HCEC 1CT (cell line): ENCODE data around the gene GALR3.

Source experiments
- DNase-seq: peaks from one replicate; pipeline ENCODE4 v3.0.0-alpha.2; 2017

GALR3 gene

DNA sequence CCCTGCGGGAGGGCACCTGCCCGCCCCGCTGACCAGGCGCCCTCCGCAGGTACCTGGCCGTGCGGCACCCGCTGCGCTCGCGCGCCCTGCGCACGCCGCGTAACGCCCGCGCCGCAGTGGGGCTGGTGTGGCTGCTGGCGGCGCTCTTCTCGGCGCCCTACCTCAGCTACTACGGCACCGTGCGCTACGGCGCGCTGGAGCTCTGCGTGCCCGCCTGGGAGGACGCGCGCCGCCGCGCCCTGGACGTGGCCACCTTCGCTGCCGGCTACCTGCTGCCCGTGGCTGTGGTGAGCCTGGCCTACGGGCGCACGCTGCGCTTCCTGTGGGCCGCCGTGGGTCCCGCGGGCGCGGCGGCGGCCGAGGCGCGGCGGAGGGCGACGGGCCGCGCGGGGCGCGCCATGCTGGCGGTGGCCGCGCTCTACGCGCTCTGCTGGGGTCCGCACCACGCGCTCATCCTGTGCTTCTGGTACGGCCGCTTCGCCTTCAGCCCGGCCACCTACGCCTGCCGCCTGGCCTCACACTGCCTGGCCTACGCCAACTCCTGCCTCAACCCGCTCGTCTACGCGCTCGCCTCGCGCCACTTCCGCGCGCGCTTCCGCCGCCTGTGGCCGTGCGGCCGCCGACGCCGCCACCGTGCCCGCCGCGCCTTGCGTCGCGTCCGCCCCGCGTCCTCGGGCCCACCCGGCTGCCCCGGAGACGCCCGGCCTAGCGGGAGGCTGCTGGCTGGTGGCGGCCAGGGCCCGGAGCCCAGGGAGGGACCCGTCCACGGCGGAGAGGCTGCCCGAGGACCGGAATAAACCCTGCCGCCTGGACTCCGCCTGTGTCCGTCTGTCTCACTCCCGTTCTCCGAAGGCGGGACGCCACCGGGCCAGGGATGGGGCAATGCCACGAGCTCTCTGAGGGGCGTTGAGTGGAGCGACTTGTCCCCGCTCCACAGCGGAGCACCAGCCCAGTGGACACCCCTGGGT is 1.8 kb downstream of the GALR3 start:
- no peak for DNase-seq

- no peak for DNase-seq
Measured at GRCh38 chr22:37827056-37827455, 3.9 kb downstream of the GALR3 start.

DNA sequence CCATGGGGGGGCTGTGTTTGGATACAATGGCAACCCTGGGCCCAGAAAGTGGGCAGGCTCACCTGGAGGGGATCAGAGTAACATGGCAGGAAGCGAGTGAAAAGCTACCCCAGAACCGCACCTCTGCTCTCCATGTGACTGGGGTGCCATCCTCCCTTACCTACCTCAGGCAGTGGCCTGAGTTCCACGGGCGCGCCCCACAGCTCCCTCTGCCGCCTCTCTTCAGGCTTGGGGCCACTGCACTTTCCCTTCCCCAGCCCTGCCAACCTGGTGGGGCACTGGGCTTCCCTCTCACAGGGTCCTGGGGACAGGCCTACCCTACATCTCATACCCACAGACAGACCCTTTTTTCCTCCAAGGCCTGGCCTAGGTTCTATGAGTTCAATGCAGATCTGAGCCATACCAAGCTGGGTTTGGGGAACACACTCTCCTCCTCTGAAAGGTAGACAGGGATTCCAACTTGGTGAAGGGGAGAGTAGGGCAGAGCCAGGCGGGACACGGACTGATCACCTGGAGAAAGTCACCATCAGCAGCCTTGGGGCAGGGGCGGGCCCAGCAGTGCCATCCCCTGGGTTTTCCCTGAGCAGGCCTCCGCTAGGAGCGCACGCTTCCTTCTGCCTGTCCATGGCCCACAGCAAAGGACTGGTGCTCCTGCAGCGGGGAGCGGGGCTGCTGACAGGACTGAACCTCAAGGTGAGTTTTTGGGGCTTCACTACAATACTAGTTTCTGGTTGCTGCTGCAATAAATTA is 7.1 kb downstream of the GALR3 start:
- DNase-seq: no peak

DNA sequence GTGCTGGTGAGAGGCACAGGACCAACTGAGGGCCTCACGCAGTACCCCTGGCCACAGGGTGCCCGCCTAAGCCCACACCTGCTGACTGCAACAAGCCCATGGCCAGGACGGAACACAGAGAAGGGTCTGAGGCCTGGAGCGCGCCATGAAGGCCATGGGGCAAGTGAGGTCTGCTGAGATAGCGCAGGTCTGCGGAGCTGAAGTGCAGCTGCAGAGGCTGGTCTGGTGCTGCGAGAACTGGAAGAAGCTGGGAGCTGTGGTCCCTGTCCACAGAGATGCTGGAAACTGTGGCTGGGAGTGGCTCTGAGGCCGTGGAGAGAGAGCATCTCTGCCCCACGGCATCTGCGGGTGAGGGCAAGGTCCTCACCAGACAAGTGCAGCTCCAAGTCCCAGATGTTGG is 8.3 kb downstream of the GALR3 start:
- DNase-seq: no peak

GRCh38 chr22:37832022-37832857 is 9.1 kb downstream of the GALR3 start:
- DNase-seq: no peak

DNA sequence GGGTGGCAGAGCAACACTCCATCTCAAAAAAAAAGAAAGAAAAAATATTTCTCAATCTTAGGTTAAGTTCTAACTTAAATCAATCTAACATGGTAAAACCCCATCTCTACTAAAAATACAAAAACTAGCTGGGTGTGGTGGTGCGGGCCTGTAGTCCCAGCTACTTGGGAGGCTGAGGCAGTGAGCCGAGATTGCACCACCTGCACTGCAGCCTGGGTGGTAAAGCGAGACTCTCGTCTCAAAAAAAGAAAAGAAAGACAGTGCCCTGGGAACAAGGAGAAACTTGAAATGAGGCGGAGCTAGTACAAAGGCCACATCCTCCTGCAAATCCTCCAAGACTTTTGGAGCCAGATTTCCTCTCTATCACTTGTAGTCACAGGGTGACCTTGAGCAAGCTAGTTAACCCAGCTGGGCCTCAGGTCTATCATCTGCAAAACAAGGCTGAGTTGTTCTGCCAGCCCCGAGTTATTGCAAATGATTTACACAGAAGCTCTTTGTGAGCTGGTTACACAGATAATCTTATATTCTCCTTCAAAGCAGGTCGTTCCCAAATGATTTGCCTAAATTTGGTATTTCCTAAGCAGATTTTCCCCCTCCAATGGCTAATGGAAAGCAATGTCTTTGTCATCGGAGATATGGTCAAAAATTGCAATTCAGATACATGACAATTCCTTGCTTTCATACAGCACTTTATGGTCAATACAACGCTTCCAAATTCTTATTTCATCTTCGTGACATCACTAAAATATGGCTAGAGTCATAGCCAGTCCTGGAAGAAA is 19.0 kb downstream of the GALR3 start:
- DNase-seq: no peak

DNA sequence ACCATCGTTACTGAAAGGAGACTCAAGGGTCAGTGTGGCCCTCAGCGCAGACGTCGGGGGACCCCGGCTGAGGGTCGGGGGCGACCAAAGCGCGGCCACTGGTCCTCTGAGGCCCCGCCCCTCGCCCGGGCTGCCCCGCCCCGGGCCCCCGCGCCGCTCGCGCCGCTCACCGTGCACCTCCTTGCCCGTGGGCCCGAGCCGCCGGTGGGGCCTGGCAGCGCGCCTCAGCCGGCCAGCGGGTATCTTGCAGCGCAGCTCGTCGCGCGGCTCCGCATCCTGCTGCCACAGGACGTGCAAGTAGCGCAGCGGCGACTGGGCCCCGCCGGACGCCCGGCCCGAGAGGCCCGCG is 20.5 kb downstream of the GALR3 start:
- DNase-seq: peak; percentile 29

GRCh38 chr22:37844904-37845329 is 21.7 kb downstream of the GALR3 start:
- DNase-seq: no peak

- DNase-seq: no peak
Measured at GRCh38 chr22:37846433-37846832, 23.3 kb downstream of the GALR3 start.

DNA sequence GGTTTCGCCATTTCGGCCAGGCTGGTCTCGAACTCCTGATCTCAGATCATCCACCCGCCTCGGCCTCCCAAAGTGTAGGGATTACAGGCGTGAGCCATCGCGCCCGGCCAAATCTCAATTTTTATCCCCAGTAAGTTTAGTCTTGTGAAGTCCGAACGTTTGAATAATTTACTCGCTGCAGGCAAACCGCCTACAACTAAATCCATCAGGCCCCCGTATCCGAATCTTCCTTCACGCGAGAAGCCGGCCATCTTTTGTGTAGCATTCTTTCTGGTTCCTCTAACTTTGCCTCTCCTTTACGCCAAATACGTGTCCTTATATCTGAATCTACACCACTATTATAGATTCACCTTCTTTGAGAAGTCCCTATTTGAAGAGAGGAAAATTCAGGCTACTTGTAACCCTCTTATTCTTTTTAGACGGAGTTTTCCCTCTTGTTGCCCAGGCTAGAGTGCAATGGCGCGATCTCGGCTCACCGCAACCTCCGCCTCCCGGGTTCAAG is 25.5 kb downstream of the GALR3 start:
- no peak for DNase-seq

GRCh38 chr22:37849089-37849751 is 26.0 kb downstream of the GALR3 start, which contains the start of gene EIF3L:
TSS of gene EIF3L (plus strand) at chr22:37849419. CDS start at chr22:37849450, 31 bp downstream.
- peak; percentile 85 for DNase-seq

- no peak for DNase-seq
Measured at GRCh38 chr22:37850801-37851200, 27.6 kb downstream of the GALR3 start.

- no peak for DNase-seq
Measured at GRCh38 chr22:37852418-37852817, 29.2 kb downstream of the GALR3 start.

- DNase-seq: no peak
Measured at GRCh38 chr22:37854946-37855345, 31.8 kb downstream of the GALR3 start.

GRCh38 chr22:37855462-37855861 is 32.3 kb downstream of the GALR3 start:
- DNase-seq: no peak

DNA sequence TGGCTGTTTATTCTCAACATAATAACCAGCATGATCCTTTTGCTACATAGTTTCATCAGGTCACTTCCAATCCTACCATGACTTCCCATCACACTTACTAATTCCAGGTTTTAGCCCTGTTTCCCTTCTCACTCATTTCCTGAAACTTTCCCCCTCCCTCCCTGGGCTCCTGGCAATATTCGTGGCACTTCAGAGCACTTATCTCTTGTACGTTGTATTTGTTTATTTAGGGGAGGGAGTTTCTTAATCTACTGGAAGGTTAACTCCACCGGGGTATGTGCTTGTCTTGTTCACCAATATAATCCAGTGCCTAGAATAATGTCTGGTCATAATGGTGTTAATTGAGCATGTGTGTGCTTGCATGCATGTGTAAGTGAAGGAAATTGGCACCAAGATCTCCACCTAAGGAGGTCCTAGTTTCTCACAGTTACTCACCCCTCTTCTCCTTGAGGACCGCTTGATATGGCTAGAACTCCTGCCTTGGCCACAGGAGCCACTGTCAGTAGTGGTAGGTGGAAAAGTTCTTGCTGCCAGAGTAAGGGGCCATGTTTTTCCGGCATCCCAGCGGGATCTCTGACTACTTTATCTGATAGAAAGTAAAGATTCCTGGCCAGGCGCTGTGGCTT is 37.7 kb downstream of the GALR3 start:
- DNase-seq: no peak

DNA sequence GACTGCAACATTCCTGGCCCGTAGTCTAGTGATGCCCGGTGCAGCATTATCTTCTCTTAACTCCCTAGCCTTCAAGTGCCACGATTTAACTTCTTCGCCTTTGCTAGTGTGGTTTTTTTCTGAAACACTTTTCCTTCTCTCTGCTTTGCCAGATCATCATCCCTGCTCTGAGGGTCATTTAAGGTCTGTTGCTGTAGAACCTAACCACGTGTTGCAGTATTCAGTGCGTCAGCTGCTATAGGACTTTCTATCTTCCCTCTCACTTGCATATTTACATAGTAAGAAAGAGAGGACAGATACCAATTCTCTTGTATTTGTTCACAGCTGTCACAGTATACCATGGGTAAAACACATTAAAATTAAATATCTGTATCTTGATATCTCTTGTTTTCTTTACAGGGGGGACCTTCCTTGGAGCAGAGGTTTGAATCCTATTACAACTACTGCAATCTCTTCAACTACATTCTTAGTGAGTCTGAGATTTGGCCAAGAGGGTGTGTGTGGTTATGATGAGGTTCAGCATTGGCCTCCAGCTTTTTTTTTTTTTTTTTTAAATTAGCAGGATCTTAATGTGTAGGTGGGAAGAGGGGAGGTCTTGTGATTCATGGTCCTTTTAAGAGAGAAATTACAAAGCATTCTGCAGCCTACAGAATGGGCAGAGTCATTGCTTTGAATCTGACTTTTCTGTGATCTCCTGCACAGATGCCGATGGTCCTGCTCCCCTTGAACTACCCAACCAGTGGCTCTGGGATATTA is 39.6 kb downstream of the GALR3 start:
- no peak for DNase-seq

DNA sequence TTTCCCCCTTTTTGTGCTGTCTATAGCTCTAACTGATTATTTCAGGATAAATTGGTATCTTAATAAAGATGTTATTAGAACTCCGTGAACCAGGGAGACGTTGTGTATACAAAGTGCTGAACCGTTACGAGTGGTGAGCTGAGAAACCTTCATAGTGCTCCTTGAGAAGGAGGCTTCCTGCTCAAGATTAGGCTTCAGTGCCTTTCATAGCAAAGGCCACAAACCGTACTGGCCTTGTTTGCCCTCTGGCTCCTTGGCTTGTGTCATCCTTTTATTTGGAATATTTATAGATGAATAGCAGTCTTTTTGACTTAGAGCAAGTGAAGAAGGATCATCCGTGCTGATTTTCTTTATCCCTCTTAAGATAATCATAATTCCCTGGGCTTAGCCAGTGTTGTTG is 42.3 kb downstream of the GALR3 start:
- DNase-seq: no peak

- peak; percentile 29 for DNase-seq
Measured at GRCh38 chr22:37870273-37870672, 47.1 kb downstream of the GALR3 start.
